Hepatocyte (in vitro differentiated cells): ENCODE measurements around the gene CPNE2.

Source experiments
- CTCF ChIP-seq: fragments of 200-600 bp; sonication (generic); IDR thresholded peaks from 2 replicates; pipeline ENCODE4 v1.5.1; 2016; ENCODE audit warnings: antibody characterized with exemption, mild to moderate bottlenecking; ENCODE audit not compliant: poor library complexity
- EZH2 ChIP-seq: fragments of 200-600 bp; sonication (generic); IDR thresholded peaks from 2 replicates; pipeline ENCODE4 v1.6.1; 2016; ENCODE audit warnings: antibody characterized with exemption, mild to moderate bottlenecking, borderline replicate concordance
- EZH2phosphoT487 ChIP-seq: fragments of 200-600 bp; sonication (generic); IDR thresholded peaks from one replicate; pipeline ENCODE4 v1.6.1; 2018; ENCODE audit warnings: antibody characterized with exemption, mild to moderate bottlenecking, low read depth, moderate library complexity; ENCODE audit not compliant: unreplicated experiment, severe bottlenecking

GRCh38 chr16:57043248-57043647 lies 49.1 kb upstream of the CPNE2 start:
- TF ChIP-seq CTCF: no peak
- no peak for TF ChIP-seq EZH2phosphoT487
- TF ChIP-seq EZH2: no peak
